Measurements from ENCODE around the gene AHCYL1.

AHCYL1 gene

DNA sequence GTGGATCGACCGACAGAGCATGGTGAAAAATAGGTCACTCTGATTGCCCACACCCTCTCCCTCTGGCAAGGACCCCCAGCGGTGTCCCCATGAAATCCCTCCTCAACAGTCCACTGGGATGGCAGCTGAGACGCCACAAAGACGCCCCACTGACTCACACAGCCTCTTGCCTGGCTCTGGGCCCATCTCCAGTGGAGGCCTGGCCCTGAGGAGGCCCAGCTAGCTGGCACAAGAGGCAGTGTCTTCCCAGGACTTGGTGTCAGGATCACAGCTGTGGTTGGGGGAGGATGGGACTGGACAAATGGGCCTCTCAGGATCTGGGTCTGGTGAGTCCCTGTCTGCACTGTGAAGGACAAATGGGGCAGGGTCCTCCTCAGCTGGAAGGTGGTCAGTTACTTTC is 81.3 kb downstream of the AHCYL1 start:
- no peak for DNase-seq

DNA sequence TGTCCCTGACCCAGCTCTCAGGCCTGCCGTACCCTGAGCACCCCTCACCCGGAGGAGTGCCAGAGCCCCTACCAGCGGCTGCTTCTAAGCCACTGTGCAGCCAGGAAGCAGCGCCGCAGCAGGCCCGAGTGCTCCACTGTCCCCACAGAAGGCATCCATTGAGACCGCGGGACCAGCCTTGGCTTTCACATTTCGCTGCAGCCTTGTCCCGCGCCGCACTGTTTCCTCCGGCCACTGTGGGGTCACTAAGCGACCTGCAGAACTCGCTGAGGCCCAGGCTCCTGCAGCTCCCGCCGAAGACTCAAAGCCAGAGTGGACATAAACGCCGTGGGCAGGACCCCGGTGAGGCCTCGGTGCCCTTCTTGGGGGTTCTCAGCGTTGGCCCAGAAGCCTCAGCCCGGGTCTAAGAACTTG is 82.9 kb downstream of the AHCYL1 start:
- DNase-seq = no peak

DNA sequence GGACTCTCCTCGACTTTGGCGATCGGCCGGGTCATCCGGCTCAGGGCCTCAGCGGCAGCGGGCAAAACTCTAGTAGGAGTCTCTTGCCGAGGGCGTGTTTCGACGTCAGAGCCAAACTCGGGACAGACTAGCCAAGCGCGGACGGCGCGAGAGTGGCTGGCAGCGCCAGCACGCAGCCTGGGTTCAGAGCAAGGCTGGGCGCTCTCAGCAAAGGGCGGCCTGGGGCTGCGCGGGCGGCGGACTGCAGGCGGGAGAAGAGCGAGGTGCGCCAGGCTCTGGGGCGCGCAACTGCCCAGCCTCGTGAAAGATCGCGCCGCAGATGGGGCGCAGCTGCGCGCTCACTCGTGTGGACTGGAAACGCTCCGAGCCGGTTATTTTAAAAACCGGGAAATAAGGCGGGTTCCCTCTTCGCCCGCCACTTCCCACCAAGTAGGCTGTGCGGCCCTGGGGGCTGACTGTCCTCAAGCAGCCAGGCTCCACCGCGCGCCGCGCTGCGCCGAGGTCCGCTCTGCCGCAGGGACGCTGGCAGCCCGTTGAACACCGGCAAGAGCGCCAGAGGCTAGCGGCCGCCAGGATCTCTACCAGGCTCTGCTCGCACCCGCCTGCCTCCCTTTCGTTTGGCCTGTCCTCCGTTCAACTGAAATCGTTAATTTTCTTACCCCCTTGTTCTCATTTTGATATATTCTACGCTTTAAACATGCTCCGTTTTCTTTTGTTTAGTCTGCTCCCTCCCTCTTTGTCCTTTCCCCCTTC is 83.5 kb downstream of the AHCYL1 start:
- DNase-seq = no peak

GRCh38 chr1:110068646-110069403 is 84.3 kb downstream of the AHCYL1 start:
- no peak for DNase-seq

DNA sequence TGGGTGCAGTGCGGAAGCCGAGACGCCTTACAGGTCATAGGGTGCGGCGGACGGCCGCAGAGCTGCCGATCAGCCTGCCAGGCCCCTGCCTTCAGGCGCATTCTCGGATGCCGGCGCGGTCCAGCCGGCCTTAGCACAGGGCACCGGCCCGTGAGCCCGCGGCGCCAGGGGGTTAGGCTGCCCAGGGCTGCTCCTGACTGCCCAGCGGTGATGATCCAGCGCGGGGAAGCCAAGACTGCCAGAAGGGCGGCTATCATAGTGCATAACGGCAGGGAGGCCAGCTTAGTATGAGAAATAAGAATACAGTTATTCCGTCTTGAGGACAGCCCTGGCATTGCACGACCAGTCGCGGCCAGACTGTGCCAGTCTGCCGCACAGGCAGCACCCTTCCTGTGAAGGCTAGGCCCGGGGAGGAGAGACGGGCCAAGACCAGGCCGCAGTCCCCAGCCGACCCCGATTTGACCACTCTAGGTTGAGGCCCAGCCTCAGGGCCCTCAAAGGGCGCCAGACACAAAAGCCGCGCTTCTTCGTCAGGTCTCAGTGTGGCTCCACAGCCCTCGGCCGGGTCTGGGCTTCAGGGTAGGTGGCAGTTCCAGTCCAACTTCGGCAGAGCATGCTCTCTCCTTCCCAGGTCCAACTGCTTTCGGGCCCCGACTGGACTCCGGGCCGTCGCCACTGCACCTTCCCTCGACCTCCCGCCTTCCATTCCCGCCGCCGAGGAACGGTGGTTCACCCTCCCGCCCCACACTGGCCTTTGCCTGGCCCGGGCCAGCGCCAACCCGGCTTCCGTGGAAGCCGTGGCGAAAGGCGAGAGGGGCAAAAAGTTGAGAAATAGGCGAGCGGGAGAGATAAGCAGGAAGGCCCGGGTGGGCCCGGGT is 85.1 kb downstream of the AHCYL1 start:
- no peak for DNase-seq

DNA sequence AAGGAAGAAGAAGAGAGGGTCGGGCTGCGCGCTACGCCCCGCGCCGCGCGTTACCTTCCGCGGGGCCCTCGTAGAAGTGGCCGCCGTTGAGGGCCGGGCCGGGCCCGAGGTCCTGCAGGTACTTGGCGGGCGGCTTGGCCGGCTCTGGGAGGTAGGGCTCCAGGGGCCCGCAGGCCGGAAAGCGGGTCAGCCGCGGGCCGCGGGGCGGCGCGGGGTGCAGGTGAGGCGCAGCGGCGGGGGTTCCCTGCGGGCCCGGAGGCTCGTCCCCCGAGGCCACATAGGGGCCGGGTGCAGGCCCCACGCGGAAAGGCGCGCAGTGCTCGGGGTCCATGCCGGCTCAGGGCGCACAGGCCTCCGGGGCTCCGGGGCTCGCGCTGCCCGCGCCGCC is 85.7 kb downstream of the AHCYL1 start:
- DNase-seq = no peak

GRCh38 chr1:110070671-110071242 is 86.2 kb downstream of the AHCYL1 start, which contains the start of gene ALX3:
ALX3 (minus strand) TSS chr1:110070672; CDS start chr1:110070612, 60 bp downstream.
- no peak for DNase-seq

All from COR-L47 (cell line).